ENCODE measurements around the gene SVIL.

DNA sequence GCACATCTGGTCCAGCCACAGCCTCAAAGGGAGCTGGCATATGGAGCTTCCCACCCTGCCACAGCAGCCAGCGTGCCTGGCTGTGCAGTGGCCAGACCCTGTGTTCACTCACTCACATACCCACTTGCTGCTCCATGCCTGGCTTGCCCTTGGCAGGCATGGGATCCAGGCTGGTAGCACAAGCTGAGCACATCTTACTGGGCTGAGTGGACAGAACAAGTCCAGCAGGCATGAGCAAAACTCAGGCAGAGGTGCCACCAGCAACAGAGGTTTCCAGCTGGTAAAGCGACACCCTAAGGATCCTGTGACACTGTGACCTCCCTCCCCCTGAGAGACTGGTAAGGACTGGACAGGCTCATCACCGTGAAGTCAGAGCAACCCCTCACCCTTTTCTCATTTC lies 25.1 kb downstream of the SVIL start:
- TF ChIP-seq, protein P1, sequence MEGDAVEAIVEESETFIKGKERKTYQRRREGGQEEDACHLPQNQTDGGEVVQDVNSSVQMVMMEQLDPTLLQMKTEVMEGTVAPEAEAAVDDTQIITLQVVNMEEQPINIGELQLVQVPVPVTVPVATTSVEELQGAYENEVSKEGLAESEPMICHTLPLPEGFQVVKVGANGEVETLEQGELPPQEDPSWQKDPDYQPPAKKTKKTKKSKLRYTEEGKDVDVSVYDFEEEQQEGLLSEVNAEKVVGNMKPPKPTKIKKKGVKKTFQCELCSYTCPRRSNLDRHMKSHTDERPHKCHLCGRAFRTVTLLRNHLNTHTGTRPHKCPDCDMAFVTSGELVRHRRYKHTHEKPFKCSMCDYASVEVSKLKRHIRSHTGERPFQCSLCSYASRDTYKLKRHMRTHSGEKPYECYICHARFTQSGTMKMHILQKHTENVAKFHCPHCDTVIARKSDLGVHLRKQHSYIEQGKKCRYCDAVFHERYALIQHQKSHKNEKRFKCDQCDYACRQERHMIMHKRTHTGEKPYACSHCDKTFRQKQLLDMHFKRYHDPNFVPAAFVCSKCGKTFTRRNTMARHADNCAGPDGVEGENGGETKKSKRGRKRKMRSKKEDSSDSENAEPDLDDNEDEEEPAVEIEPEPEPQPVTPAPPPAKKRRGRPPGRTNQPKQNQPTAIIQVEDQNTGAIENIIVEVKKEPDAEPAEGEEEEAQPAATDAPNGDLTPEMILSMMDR (conservative IDR thresholded peaks at IDR 0.05 in 1 of 2, IDR thresholded peaks at IDR 0.05 in 1 of 2; ENCODE audit: low read depth in 1 of 2, low read length in 2 of 2) = no peak
- TF ChIP-seq EZH2 (IDR thresholded peaks at IDR 0.05; ENCODE audit: low read length, missing control alignments) = no peak

All from fibroblast of lung (primary cell).